ENCODE data around the gene NPM3. TPM values are rescaled to one million over a fixed set of nuclear protein-coding genes. Genes with fewer than 3 reads are reported as not detected.

Gene NPM3
- total RNA-seq, 6 experiments from 2014 or later = 51.8 to 64.6 (median 54.8) TPM

DNA sequence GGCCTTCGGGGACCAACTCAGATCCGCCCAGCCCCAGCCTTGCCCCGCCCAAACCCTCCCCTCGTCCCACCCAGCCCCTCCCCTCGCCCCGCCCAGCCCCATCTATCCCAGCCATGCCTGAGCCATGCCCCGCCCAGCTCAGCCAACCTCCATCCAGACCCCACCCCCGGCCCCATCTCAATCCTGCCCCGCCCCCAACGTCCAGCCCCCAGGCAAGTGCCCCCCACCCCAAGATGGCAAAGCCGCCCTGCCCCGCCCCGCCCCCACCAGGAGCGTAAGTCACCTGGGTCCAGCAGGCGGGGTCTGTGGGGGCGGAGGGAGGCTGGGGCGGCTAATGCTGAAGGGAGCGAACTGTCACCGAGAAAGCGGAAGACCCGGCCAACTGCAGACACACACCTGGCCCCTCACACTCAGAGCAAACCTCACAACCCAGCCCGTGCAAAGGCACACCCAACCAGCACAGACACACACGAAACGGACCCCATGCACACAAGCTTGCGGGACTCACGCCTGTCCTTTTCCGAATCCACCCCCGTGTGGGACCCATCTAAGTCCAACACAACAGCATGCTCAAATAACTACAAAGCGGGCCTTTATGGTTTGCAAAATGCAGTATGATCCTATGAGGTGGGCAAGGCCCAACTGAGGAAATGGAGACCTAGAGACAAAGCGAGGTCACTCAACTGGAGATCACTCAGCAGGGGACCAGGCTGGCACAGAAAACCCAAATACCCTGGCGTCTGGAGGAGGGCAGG, 46.5 kb upstream of the NPM3 start:
- Mint-ChIP-seq H3K4me1 (ENCODE audit: low read depth) (peaks cover 37% of the 10 kb centered on the region), H3K27me3 (ENCODE audit: insufficient read depth) (no peaks in the 10 kb centered on the region), H3K9me3 (no peaks in the 10 kb centered on the region), H3K36me3 (ENCODE audit: low read depth) (no peaks in the 10 kb centered on the region), H3K27ac (peak overlapping the region; percentile 87), H3K4me3 (peak overlapping the region; percentile 82)
- no peak for DNase-seq
- TF ChIP-seq, protein P1, sequence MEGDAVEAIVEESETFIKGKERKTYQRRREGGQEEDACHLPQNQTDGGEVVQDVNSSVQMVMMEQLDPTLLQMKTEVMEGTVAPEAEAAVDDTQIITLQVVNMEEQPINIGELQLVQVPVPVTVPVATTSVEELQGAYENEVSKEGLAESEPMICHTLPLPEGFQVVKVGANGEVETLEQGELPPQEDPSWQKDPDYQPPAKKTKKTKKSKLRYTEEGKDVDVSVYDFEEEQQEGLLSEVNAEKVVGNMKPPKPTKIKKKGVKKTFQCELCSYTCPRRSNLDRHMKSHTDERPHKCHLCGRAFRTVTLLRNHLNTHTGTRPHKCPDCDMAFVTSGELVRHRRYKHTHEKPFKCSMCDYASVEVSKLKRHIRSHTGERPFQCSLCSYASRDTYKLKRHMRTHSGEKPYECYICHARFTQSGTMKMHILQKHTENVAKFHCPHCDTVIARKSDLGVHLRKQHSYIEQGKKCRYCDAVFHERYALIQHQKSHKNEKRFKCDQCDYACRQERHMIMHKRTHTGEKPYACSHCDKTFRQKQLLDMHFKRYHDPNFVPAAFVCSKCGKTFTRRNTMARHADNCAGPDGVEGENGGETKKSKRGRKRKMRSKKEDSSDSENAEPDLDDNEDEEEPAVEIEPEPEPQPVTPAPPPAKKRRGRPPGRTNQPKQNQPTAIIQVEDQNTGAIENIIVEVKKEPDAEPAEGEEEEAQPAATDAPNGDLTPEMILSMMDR (IDR thresholded peaks at IDR 0.05) = no peak

- Mint-ChIP-seq H3K4me3 (no peak overlapping the region), H3K27me3 (ENCODE audit: insufficient read depth) (no peaks in the 10 kb centered on the region), H3K36me3 (ENCODE audit: low read depth) (no peaks in the 10 kb centered on the region), H3K4me1 (ENCODE audit: low read depth) (peaks cover 37% of the 10 kb centered on the region), H3K27ac (no peak overlapping the region), H3K9me3 (no peaks in the 10 kb centered on the region)
- DNase-seq = no peak
- TF ChIP-seq, protein P1 (IDR thresholded peaks at IDR 0.05) = no peak
Observed at GRCh38 chr10:101828766-101829551, 45.7 kb upstream of the NPM3 start.

DNA sequence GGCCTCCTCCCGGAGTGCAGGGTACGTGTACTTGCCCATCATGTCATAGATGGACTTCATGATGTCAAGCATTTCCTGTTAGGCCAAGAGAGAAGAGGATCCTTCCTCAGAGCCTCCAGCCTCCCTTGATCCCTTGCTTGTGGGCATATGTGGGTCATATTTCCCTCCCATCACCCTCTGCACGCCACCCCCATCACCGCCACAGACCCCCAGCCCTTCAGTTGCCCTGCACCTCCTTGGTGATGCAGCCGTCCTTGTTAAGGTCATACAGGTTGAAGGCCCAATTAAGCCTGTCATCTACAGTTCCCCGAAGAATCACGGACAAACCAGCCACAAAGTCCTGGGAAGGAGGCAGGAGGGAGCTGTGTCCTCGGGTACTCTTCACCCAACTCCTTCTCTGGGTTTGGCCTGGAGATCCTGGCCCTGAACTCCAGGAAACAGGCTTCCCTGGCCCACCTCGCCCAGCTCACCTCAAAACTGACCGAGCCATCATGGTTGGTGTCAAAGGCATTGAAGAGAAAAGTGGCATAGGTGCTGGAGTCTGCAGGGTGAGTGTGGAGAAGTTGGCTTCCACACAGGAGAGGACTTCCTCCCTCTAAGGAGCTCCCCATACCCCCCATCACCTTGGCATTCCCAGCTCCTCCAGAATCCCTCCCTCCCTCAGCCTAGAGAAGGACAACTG, 44.8 kb upstream of the NPM3 start:
- H3K4me1 Mint-ChIP-seq (ENCODE audit: low read depth) = peaks cover 37% of the 10 kb centered on the region
- TF ChIP-seq, protein P1 (IDR thresholded peaks at IDR 0.05) = no peak
- H3K36me3 Mint-ChIP-seq (ENCODE audit: low read depth) = no peaks in the 10 kb centered on the region
- DNase-seq = no peak
- H3K27ac Mint-ChIP-seq = no peak overlapping the region
- no peaks in the 10 kb centered on the region for H3K27me3 Mint-ChIP-seq (ENCODE audit: insufficient read depth)
- no peaks in the 10 kb centered on the region for H3K9me3 Mint-ChIP-seq
- H3K4me3 Mint-ChIP-seq = no peak overlapping the region

- TF ChIP-seq, protein P1 (IDR thresholded peaks at IDR 0.05) = no peak
- Mint-ChIP-seq H3K36me3 (ENCODE audit: low read depth) (no peaks in the 10 kb centered on the region), H3K9me3 (no peaks in the 10 kb centered on the region), H3K4me3 (no peak overlapping the region), H3K27ac (no peak overlapping the region), H3K4me1 (ENCODE audit: low read depth) (peaks cover 37% of the 10 kb centered on the region), H3K27me3 (ENCODE audit: insufficient read depth) (no peaks in the 10 kb centered on the region)
- no peak for DNase-seq
Observed at GRCh38 chr10:101826852-101827434, 43.7 kb upstream of the NPM3 start.

DNA sequence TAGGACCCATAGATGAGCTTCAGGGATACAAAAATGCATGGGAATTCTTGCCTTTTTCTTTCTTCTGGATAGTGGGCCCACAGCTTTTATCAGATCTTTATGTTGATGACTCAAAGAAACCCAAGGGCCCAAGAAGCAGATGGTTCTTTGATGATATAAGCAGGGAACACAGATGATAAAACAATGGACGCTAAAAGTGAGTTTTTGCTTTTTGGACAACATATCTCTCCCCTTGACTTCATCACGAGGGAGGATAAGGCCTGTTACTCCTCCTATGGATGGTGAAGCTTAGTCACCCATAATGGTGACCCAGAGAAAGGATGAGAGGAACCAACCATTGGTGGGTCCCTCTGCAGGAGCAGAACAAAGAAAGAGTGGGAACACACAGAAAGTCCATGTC, 41.5 kb upstream of the NPM3 start:
- Mint-ChIP-seq H3K9me3 (no peaks in the 10 kb centered on the region), H3K27ac (no peak overlapping the region), H3K27me3 (ENCODE audit: insufficient read depth) (no peaks in the 10 kb centered on the region), H3K4me3 (no peak overlapping the region), H3K4me1 (ENCODE audit: low read depth) (peaks cover 18% of the 10 kb centered on the region), H3K36me3 (ENCODE audit: low read depth) (no peaks in the 10 kb centered on the region)
- TF ChIP-seq, protein P1 (IDR thresholded peaks at IDR 0.05) = no peak
- DNase-seq = no peak

All from HFFc6 (cell line).